Measurements from ENCODE around the gene APCDD1L. TPM values are rescaled to one million over a fixed set of nuclear protein-coding genes. Genes with fewer than 3 reads are reported as not detected.
A peak's percentile ranks its signal among the peaks of the same experiment; 100 is the strongest.

The APCDD1L gene
- total and polyA plus RNA-seq, 4 donors = 0.02 to 0.74 (median 0.31) TPM

GRCh38 chr20:58554541-58554940 lies 39.3 kb upstream of the APCDD1L start:
- ATAC-seq (ENCODE audit: insufficient read depth, low FRiP score) = no peak
- DNase-seq = no peak
- Histone ChIP-seq H3K9ac (ENCODE audit: insufficient read depth in 1 of 2, low read length in 2 of 2) (no peak overlapping the region), H3K4me1 (ENCODE audit: control insufficient read depth in 5 of 5, insufficient read depth in 5 of 5, low read length in 5 of 5) (peaks cover 0 to 55% (median 3%) of the 10 kb centered on the region in 5 donors), H3K27ac (ENCODE audit: low read depth in 1 of 2, low read length in 1 of 2) (no peak overlapping the region), H3K4me3 (no peak overlapping the region), H3K27me3 (ENCODE audit: control insufficient read depth in 3 of 3, insufficient read depth in 3 of 3, low read length in 2 of 3) (no peaks in the 10 kb centered on the region), H3K36me3 (ENCODE audit: control insufficient read depth in 4 of 4, insufficient read depth in 4 of 4, low read length in 4 of 4) (no peaks in the 10 kb centered on the region), H3K9me3 (ENCODE audit: control insufficient read depth in 4 of 4, insufficient read depth in 3 of 4, low read length in 3 of 4) (no peaks in the 10 kb centered on the region)
- WGBS, 2 donors = 92 to 93% methylated on average over 3 of the region's 3 CpGs
- TF ChIP-seq CTCF (IDR thresholded peaks at IDR 0.05; ENCODE audit: control extremely low read depth, extremely low read depth) = no peak

GRCh38 chr20:58553841-58554240 lies 38.6 kb upstream of the APCDD1L start:
- no peaks in the 10 kb centered on the region for H3K36me3 ChIP-seq (ENCODE audit: control insufficient read depth in 4 of 4, insufficient read depth in 4 of 4, low read length in 4 of 4)
- H3K27ac ChIP-seq (ENCODE audit: low read depth in 1 of 2, low read length in 1 of 2) = no peak overlapping the region
- peak; percentile 88 to 92 (median 90) for DNase-seq
- H3K27me3 ChIP-seq (ENCODE audit: control insufficient read depth in 3 of 3, insufficient read depth in 3 of 3, low read length in 2 of 3) = peaks cover 0 to 2% (median under 1%) of the 10 kb centered on the region in 3 donors
- H3K9ac ChIP-seq (ENCODE audit: insufficient read depth in 1 of 2, low read length in 2 of 2) = peak overlapping the region in 1 of 2 donors; percentile 24
- WGBS, 2 donors = 61 to 70% methylated on average over 9 of the region's 9 CpGs
- H3K9me3 ChIP-seq (ENCODE audit: control insufficient read depth in 4 of 4, insufficient read depth in 3 of 4, low read length in 3 of 4) = peaks cover 0 to 2% (median 0%) of the 10 kb centered on the region in 4 donors
- H3K4me1 ChIP-seq (ENCODE audit: control insufficient read depth in 5 of 5, insufficient read depth in 5 of 5, low read length in 5 of 5) = peaks cover 0 to 55% (median 6%) of the 10 kb centered on the region in 5 donors
- ATAC-seq (ENCODE audit: insufficient read depth, low FRiP score) = no peak
- H3K4me3 ChIP-seq = no peak overlapping the region
- TF ChIP-seq CTCF (IDR thresholded peaks at IDR 0.05; ENCODE audit: control extremely low read depth, extremely low read depth) = no peak

GRCh38 chr20:58553166-58553696 lies 38.0 kb upstream of the APCDD1L start:
- no peak for TF ChIP-seq CTCF (IDR thresholded peaks at IDR 0.05; ENCODE audit: control extremely low read depth, extremely low read depth)
- Histone ChIP-seq H3K9me3 (ENCODE audit: control insufficient read depth in 4 of 4, insufficient read depth in 3 of 4, low read length in 3 of 4) (peaks cover 0 to 3% (median 0%) of the 10 kb centered on the region in 4 donors), H3K9ac (ENCODE audit: insufficient read depth in 1 of 2, low read length in 2 of 2) (peak overlapping the region in 1 of 2 donors; percentile 24), H3K4me3 (no peak overlapping the region), H3K27me3 (ENCODE audit: control insufficient read depth in 3 of 3, insufficient read depth in 3 of 3, low read length in 2 of 3) (peaks cover 0 to 3% (median 2%) of the 10 kb centered on the region in 3 donors), H3K36me3 (ENCODE audit: control insufficient read depth in 4 of 4, insufficient read depth in 4 of 4, low read length in 4 of 4) (no peaks in the 10 kb centered on the region), H3K4me1 (ENCODE audit: control insufficient read depth in 5 of 5, insufficient read depth in 5 of 5, low read length in 5 of 5) (peaks cover 0 to 60% (median 10%) of the 10 kb centered on the region in 5 donors), H3K27ac (ENCODE audit: low read depth in 1 of 2, low read length in 1 of 2) (no peak overlapping the region)
- ATAC-seq (ENCODE audit: insufficient read depth, low FRiP score) = no peak
- 88 to 94% methylated on average over 2 of the region's 2 CpGs for WGBS, 2 donors
- no peak for DNase-seq

Measured in lung (tissue), 12 donors.